ENCODE results near the gene MDM2. TPM values are rescaled to one million over a fixed set of nuclear protein-coding genes. Genes with fewer than 3 reads are reported as not detected.

Gene MDM2
- total and polyA plus RNA-seq, 2 of the 13 experiments (the other 11 are each of a cell fraction or from before 2014, with no cell fraction given): 29.3 to 314 TPM

DNA sequence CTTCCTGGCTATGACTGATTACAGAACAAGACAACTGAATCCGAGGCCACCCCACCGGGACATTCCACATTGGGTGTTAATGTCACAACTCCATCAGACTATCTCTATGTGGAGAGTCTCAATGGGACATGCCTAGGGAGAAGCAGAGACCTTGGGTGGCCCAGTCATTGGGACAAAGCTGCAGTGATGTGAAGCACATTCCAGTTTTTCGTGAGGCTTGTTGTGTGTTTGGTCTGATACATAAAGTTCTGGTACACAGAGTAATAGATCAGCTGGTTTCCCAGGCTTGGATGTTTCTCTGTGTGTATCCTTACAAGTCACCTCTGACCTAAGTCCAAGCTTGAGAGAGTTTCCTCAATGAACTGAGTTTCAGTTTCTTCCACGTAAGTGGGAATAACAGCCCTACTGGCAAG, 82.7 kb downstream of the MDM2 start (continued):
- TF ChIP-seq ZBTB42 (CRISPR knock-in tag; IDR thresholded peaks at IDR 0.05): no peak
- no peak for TF ChIP-seq PHF21A (CRISPR knock-in tag; IDR thresholded peaks at IDR 0.05)
- TF ChIP-seq, protein P1, sequence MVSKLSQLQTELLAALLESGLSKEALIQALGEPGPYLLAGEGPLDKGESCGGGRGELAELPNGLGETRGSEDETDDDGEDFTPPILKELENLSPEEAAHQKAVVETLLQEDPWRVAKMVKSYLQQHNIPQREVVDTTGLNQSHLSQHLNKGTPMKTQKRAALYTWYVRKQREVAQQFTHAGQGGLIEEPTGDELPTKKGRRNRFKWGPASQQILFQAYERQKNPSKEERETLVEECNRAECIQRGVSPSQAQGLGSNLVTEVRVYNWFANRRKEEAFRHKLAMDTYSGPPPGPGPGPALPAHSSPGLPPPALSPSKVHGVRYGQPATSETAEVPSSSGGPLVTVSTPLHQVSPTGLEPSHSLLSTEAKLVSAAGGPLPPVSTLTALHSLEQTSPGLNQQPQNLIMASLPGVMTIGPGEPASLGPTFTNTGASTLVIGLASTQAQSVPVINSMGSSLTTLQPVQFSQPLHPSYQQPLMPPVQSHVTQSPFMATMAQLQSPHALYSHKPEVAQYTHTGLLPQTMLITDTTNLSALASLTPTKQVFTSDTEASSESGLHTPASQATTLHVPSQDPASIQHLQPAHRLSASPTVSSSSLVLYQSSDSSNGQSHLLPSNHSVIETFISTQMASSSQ (IDR thresholded peaks at IDR 0.05; ENCODE audit: low read depth): no peak
- TF ChIP-seq, protein P1 (CRISPR knock-in tag; IDR thresholded peaks at IDR 0.05; ENCODE audit: borderline replicate concordance): no peak
- TF ChIP-seq, protein P2, sequence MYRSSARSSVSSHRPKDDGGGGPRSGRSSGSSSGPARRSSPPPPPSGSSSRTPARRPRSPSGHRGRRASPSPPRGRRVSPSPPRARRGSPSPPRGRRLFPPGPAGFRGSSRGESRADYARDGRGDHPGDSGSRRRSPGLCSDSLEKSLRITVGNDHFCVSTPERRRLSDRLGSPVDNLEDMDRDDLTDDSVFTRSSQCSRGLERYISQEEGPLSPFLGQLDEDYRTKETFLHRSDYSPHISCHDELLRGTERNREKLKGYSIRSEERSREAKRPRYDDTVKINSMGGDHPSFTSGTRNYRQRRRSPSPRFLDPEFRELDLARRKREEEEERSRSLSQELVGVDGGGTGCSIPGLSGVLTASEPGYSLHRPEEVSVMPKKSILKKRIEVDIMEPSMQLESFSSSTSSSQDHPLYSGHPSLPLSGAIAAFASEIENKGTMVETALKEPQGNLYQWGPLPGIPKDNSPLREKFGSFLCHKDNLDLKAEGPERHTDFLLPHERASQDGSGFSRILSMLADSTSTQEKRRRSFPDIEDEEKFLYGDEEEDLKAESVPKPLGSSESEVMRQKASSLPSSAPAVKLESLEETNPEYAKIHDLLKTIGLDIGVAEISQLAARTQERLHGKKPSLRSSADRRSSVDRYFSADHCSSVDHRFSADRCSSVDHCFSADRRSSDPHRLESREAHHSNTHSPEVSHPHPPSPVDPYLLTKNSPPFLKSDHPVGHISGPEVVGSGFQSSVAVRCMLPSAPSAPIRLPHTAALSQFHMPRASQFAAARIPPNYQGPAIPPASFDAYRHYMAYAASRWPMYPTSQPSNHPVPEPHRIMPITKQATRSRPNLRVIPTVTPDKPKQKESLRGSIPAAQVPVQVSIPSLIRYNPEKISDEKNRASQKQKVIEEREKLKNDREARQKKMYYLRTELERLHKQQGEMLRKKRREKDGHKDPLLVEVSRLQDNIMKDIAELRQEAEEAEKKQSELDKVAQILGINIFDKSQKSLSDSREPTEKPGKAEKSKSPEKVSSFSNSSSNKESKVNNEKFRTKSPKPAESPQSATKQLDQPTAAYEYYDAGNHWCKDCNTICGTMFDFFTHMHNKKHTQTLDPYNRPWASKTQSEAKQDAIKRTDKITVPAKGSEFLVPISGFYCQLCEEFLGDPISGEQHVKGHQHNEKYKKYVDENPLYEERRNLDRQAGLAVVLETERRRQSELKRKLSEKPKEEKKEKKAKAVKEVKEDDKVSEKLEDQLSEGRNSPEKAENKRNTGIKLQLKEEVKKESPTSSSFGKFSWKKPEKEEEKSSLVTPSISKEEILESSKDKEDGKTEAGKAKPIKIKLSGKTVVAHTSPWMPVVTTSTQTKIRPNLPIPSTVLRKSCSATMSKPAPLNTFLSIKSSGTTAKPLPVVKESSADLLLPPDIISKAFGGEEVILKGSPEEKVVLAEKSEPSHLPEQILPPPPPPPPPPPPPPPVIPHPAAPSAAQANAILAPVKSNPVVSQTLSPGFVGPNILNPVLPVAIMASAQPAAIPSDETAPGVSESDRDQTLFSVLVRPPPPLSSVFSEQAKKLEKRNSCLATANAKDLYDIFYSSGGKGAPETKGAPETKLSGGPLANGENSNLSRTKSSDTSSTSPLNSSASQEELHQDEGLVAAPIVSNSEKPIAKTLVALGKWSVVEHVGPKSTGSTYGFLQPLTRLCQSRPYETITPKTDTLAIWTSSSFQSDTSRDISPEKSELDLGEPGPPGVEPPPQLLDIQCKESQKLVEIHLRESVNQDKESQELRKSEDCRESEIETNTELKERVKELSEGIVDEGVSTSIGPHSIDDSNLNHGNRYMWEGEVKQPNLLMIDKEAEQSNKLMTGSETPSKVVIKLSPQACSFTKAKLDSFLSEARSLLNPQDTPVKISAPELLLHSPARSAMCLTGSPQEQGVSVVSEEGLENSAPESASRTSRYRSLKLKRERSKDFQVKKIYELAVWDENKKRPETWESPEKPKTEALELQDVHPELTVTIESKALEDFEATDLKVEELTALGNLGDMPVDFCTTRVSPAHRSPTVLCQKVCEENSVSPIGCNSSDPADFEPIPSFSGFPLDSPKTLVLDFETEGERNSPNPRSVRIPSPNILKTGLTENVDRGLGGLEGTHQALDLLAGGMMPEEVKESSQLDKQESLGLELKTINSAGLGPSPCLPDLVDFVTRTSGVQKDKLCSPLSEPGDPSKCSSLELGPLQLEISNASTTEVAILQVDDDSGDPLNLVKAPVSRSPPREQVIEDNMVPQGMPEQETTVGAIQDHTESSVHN (CRISPR knock-in tag; IDR thresholded peaks at IDR 0.05): no peak

Measured in HepG2 (cell line).